ENCODE data around the gene BBS7. TPM values are rescaled to one million over a fixed set of nuclear protein-coding genes. Genes with fewer than 3 reads are reported as not detected.

The BBS7 gene
- total RNA-seq, 2 experiments from 2014 or later = 10.7 to 25.8 TPM

DNA sequence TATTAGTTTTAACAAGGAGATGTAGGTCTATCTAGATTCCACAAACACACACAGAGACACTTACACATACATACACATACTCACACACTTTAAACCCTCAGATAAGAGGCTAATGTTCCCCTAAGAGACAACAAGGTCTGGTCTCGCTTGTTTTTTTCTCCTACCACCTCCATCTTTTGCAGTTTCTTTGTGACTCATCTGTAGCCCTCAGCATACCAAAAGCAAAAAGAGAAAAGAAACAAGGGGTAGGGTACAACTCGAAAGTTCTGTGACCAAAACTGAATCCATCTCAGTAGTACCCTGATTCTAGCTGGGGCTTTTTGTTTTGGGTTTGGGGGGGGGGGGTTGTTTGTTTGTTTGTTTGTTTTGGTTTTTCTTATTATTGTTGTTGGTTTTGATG lies 81.4 kb downstream of the BBS7 start:
- Histone ChIP-seq H4K20me1 (ENCODE audit: insufficient read depth, low read length) (no peaks in the 10 kb centered on the region), H3K27ac (ENCODE audit: low read depth, low read length, poor library complexity, severe bottlenecking) (no peak overlapping the region), H3K4me2 (ENCODE audit: low read length) (no peak overlapping the region), H3K36me3 (ENCODE audit: insufficient read depth, low read length) (no peaks in the 10 kb centered on the region), H3K9me3 (ENCODE audit: low read length) (no peaks in the 10 kb centered on the region), H3K4me3 (ENCODE audit: low read depth, low read length, poor library complexity, severe bottlenecking) (no peak overlapping the region), H3K4me1 (ENCODE audit: insufficient read depth, low read length, poor library complexity, severe bottlenecking) (no peaks in the 10 kb centered on the region), H3K9me2 (ENCODE audit: insufficient read depth, low read length) (no peaks in the 10 kb centered on the region), H2AFZ (ENCODE audit: low read length) (no peak overlapping the region), H3K79me2 (ENCODE audit: insufficient read depth, low read depth, low read length) (no peaks in the 10 kb centered on the region)
- TF ChIP-seq, protein P1, sequence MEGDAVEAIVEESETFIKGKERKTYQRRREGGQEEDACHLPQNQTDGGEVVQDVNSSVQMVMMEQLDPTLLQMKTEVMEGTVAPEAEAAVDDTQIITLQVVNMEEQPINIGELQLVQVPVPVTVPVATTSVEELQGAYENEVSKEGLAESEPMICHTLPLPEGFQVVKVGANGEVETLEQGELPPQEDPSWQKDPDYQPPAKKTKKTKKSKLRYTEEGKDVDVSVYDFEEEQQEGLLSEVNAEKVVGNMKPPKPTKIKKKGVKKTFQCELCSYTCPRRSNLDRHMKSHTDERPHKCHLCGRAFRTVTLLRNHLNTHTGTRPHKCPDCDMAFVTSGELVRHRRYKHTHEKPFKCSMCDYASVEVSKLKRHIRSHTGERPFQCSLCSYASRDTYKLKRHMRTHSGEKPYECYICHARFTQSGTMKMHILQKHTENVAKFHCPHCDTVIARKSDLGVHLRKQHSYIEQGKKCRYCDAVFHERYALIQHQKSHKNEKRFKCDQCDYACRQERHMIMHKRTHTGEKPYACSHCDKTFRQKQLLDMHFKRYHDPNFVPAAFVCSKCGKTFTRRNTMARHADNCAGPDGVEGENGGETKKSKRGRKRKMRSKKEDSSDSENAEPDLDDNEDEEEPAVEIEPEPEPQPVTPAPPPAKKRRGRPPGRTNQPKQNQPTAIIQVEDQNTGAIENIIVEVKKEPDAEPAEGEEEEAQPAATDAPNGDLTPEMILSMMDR (conservative IDR thresholded peaks at IDR 0.05; ENCODE audit: low read length) = no peak
- no peak for TF ChIP-seq EZH2phosphoT487 (IDR thresholded peaks at IDR 0.05; ENCODE audit: borderline replicate concordance, low read depth, low read length)
- CTCF ChIA-PET (ENCODE audit: unreplicated experiment) = no interaction called here
- POLR2A ChIA-PET = no interaction called here
- no peak for DNase-seq (ENCODE audit: low spot score)
- intact Hi-C loops (cut with micrococcal nuclease; ENCODE audit: unreplicated experiment) = no loop called here
- BruUV-seq (replicated peaks) = no TSS peak

GRCh38 chr4:121786221-121786620 lies 84.1 kb downstream of the BBS7 start:
- BruUV-seq (replicated peaks) = no TSS peak
- intact Hi-C loops (cut with micrococcal nuclease; ENCODE audit: unreplicated experiment) = no loop called here
- ChIA-PET CTCF (ENCODE audit: unreplicated experiment) (no interaction called here), POLR2A (interaction anchor here (0.6 kb wide), 1 partner anchor 326 kb away, joined by 7 read pairs; no protein-coding TSS in a partner anchor)
- no peak for DNase-seq (ENCODE audit: low spot score)
- Histone ChIP-seq H3K27ac (ENCODE audit: low read depth, low read length, poor library complexity, severe bottlenecking) (no peak overlapping the region), H3K9me3 (ENCODE audit: low read length) (no peaks in the 10 kb centered on the region), H3K9me2 (ENCODE audit: insufficient read depth, low read length) (no peaks in the 10 kb centered on the region), H3K4me3 (ENCODE audit: low read depth, low read length, poor library complexity, severe bottlenecking) (no peak overlapping the region), H3K4me2 (ENCODE audit: low read length) (no peak overlapping the region), H2AFZ (ENCODE audit: low read length) (no peak overlapping the region), H3K36me3 (ENCODE audit: insufficient read depth, low read length) (no peaks in the 10 kb centered on the region), H3K4me1 (ENCODE audit: insufficient read depth, low read length, poor library complexity, severe bottlenecking) (no peaks in the 10 kb centered on the region), H3K79me2 (ENCODE audit: insufficient read depth, low read depth, low read length) (no peaks in the 10 kb centered on the region), H4K20me1 (ENCODE audit: insufficient read depth, low read length) (no peaks in the 10 kb centered on the region)
- TF ChIP-seq EZH2phosphoT487 (IDR thresholded peaks at IDR 0.05; ENCODE audit: borderline replicate concordance, low read depth, low read length) = no peak
- TF ChIP-seq, protein P1 (conservative IDR thresholded peaks at IDR 0.05; ENCODE audit: low read length) = no peak

GRCh38 chr4:121785479-121785878 lies 84.8 kb downstream of the BBS7 start:
- DNase-seq (ENCODE audit: low spot score) = no peak
- BruUV-seq (replicated peaks) = no TSS peak
- H3K4me3 ChIP-seq (ENCODE audit: low read depth, low read length, poor library complexity, severe bottlenecking) = no peak overlapping the region
- H3K9me2 ChIP-seq (ENCODE audit: insufficient read depth, low read length) = no peaks in the 10 kb centered on the region
- intact Hi-C loops (cut with micrococcal nuclease; ENCODE audit: unreplicated experiment) = no loop called here
- ChIA-PET CTCF (ENCODE audit: unreplicated experiment) (no interaction called here), POLR2A (no interaction called here)
- no peaks in the 10 kb centered on the region for H3K4me1 ChIP-seq (ENCODE audit: insufficient read depth, low read length, poor library complexity, severe bottlenecking)
- H4K20me1 ChIP-seq (ENCODE audit: insufficient read depth, low read length) = no peaks in the 10 kb centered on the region
- H3K79me2 ChIP-seq (ENCODE audit: insufficient read depth, low read depth, low read length) = no peaks in the 10 kb centered on the region
- no peak overlapping the region for H3K4me2 ChIP-seq (ENCODE audit: low read length)
- no peaks in the 10 kb centered on the region for H3K9me3 ChIP-seq (ENCODE audit: low read length)
- H3K36me3 ChIP-seq (ENCODE audit: insufficient read depth, low read length) = no peaks in the 10 kb centered on the region
- no peak overlapping the region for H2AFZ ChIP-seq (ENCODE audit: low read length)
- H3K27ac ChIP-seq (ENCODE audit: low read depth, low read length, poor library complexity, severe bottlenecking) = no peak overlapping the region
- TF ChIP-seq EZH2phosphoT487 (IDR thresholded peaks at IDR 0.05; ENCODE audit: borderline replicate concordance, low read depth, low read length) = no peak
- TF ChIP-seq, protein P1 (conservative IDR thresholded peaks at IDR 0.05; ENCODE audit: low read length) = no peak

Data from OCI-LY7 (cell line).